ENCODE data around the gene BICC1. TPM values are rescaled to one million over a fixed set of nuclear protein-coding genes. Genes with fewer than 3 reads are reported as not detected.

BICC1 gene
- total and polyA plus RNA-seq, 2 of the 8 experiments (the other 6 are each of a cell fraction or from before 2014, with no cell fraction given): 0.20 to 0.73 TPM

DNA sequence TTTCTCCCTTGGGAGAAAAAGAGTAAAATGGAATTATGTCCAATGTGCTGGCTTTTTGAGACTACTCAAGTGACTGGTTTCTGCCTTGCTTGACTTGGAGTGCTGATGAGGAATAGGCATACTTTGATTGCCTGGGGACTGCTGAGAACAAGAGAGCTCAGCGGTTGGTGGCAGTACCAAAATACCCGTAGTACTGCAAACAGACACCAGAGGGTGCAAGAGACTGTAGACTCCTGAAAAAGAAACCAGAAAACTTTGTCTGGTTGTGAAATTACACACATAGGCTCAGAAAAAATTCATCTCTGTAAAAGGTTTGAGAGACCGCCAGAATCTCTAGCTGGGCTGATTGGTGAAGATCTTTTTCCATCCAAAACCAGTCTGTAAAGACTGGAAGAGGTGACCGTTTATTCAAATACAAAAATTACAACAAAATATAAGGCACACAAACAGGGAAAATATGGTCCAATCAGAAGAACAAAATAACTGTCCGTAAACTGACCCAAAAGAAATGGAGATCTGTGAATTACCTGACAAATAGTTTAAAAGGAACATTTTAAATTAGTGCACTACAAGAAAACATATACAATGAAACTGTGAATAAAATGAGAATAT, 18.5 kb downstream of the BICC1 start (continued):
- TF ChIP-seq NRF1 (IDR thresholded peaks at IDR 0.05; ENCODE audit: low read depth, low read length) (no peak), KDM4A (IDR thresholded peaks at IDR 0.05; ENCODE audit: low read depth, low read length, severe bottlenecking) (no peak), TAF7 (optimal IDR thresholded peaks at IDR 0.05; ENCODE audit: borderline replicate concordance, low read depth, low read length) (no peak), TCF12 (IDR thresholded peaks at IDR 0.05; ENCODE audit: low read depth, low read length) (no peak), RBBP5 (IDR thresholded peaks at IDR 0.05; ENCODE audit: borderline replicate concordance, low read depth, low read length) (no peak), KDM5A (IDR thresholded peaks at IDR 0.05; ENCODE audit: low read length) (no peak), SIN3A (conservative IDR thresholded peaks at IDR 0.05 in 1 of 2, IDR thresholded peaks at IDR 0.05 in 1 of 2; ENCODE audit: low read depth in 1 of 2, low read length in 2 of 2) (no peak)
